CD14-positive monocyte (primary cell): Measurements from ENCODE around the gene LACTBL1. TPM values are rescaled to one million over a fixed set of nuclear protein-coding genes. Genes with fewer than 3 reads are reported as not detected.
"Not testable (repeated sequence)": the region's sequence is repeated elsewhere in the genome, so short reads cannot be mapped to it uniquely, and the experiment has no call there.

Experiments
- DNase-seq, 3 donors: peaks; one replicate each; pipeline ENCODE4 v3.0.0-alpha.2; 2011 to 2022
- H2AFZ ChIP-seq: 2 replicates; pipeline ENCODE4 v1.6.0; 2012; ENCODE audit warnings: mild to moderate bottlenecking, low read depth, low read length, inconsistent platforms; ENCODE audit not compliant: insufficient read depth, poor library complexity, severe bottlenecking
- H3K27ac ChIP-seq, 2 donors: 1 replicate in 1 of 2; 2 replicates in 1 of 2; pipeline ENCODE4 v1.5.1; 2012 to 2013; ENCODE audit warnings: low read length in 2 of 2, control low read depth in 1 of 2, inconsistent platforms in 1 of 2, low read depth in 1 of 2, mild to moderate bottlenecking in 1 of 2
- H3K27me3 ChIP-seq, 2 donors: one replicate each; pipeline versions ENCODE4 v1.6.0 to v1.6.1; 2011 to 2013; ENCODE audit warnings: low read length in 2 of 2; ENCODE audit not compliant: control insufficient read depth in 2 of 2, insufficient read depth in 2 of 2
- H3K36me3 ChIP-seq, 2 donors: replicated peaks in 1 of 2; 1 replicate in 1 of 2; 2 replicates in 1 of 2; pipeline versions ENCODE4 v1.5.1 to v1.6.1; 2012 to 2013; ENCODE audit warnings: low read length in 2 of 2, control low read depth in 1 of 2, inconsistent platforms in 1 of 2, mild to moderate bottlenecking in 1 of 2; ENCODE audit not compliant: insufficient read depth in 2 of 2, control insufficient read depth in 1 of 2
- H3K4me1 ChIP-seq, 2 donors: 1 replicate in 1 of 2; 2 replicates in 1 of 2; pipeline versions ENCODE4 v1.5.1 to v1.6.1; 2012 to 2013; ENCODE audit warnings: low read length in 2 of 2, control low read depth in 1 of 2, inconsistent platforms in 1 of 2, mild to moderate bottlenecking in 1 of 2, moderate library complexity in 1 of 2; ENCODE audit not compliant: insufficient read depth in 2 of 2, control insufficient read depth in 1 of 2
- H3K4me2 ChIP-seq: replicated peaks from 2 replicates; pipeline ENCODE3; 2012; ENCODE audit warnings: low read length, moderate library complexity, mild to moderate bottlenecking; ENCODE audit not compliant: poor library complexity, severe bottlenecking; ENCODE audit errors: extremely low read depth
- H3K4me3 ChIP-seq, 3 experiments: fragments of 200-600 bp in 1 of 3; sonication (generic) in 1 of 3; replicated peaks in 1 of 3; 1 replicate in 2 of 3; 2 replicates in 1 of 3; pipeline ENCODE4 v1.5.1; 2011 to 2013; ENCODE audit warnings: low read length in 3 of 3, mild to moderate bottlenecking in 3 of 3, control low read depth in 2 of 3, low read depth in 2 of 3, inconsistent platforms in 1 of 3, moderate library complexity in 1 of 3
- H3K79me2 ChIP-seq: 2 replicates; pipeline ENCODE4 v1.6.0; 2012; ENCODE audit warnings: mild to moderate bottlenecking, control low read depth, inconsistent platforms, low read length, moderate library complexity; ENCODE audit not compliant: insufficient read depth
- H3K9ac ChIP-seq: 2 replicates; pipeline ENCODE4 v1.6.0; 2017; ENCODE audit warnings: low read length, mild to moderate bottlenecking; ENCODE audit not compliant: insufficient read depth, poor library complexity, severe bottlenecking
- H3K9me3 ChIP-seq, 2 donors: replicated peaks in 1 of 2; 1 replicate in 1 of 2; 2 replicates in 1 of 2; pipeline versions ENCODE4 v1.5.1 to v1.6.1; 2012 to 2013; ENCODE audit warnings: low read length in 2 of 2, control low read depth in 1 of 2; ENCODE audit not compliant: control insufficient read depth in 1 of 2, insufficient read depth in 1 of 2
- H4K20me1 ChIP-seq: 2 replicates; pipeline ENCODE4 v1.6.0; 2012; ENCODE audit warnings: mild to moderate bottlenecking, low read length, control low read depth, moderate library complexity; ENCODE audit not compliant: insufficient read depth
- H3K27ac Mint-ChIP-seq, 7 donors: one replicate each; pipeline ENCODE4 v1.8.0; 2020; ENCODE audit warnings: mild to moderate bottlenecking in 7 of 7, mixed read lengths in 7 of 7, moderate library complexity in 6 of 7, inconsistent platforms in 2 of 7
- H3K27me3 Mint-ChIP-seq, 3 donors: one replicate each; pipeline ENCODE4 v1.8.0; 2021 to 2022; ENCODE audit warnings: low read depth in 3 of 3, mild to moderate bottlenecking in 3 of 3, mixed read lengths in 3 of 3, moderate library complexity in 3 of 3, inconsistent platforms in 1 of 3
- H3K36me3 Mint-ChIP-seq, 2 donors: one replicate each; pipeline ENCODE4 v1.8.0; 2020; ENCODE audit warnings: mixed read lengths in 2 of 2, inconsistent platforms in 1 of 2, mild to moderate bottlenecking in 1 of 2
- H3K4me1 Mint-ChIP-seq: one replicate; pipeline ENCODE4 v1.8.0; 2020; ENCODE audit warnings: mild to moderate bottlenecking, mixed read lengths
- H3K4me3 Mint-ChIP-seq, 2 donors: one replicate each; pipeline ENCODE4 v1.8.0; 2020; ENCODE audit warnings: mild to moderate bottlenecking in 2 of 2, mixed read lengths in 2 of 2, moderate library complexity in 1 of 2
- H3K9me3 Mint-ChIP-seq, 7 donors: one replicate each; pipeline ENCODE4 v1.8.0; 2020 to 2022; ENCODE audit warnings: mixed read lengths in 7 of 7, mild to moderate bottlenecking in 6 of 7, moderate library complexity in 6 of 7, inconsistent platforms in 2 of 7
- CTCF ChIP-seq: fragments of 200-600 bp; IDR thresholded peaks from one replicate; pipeline ENCODE4 v1.8.0; 2022; ENCODE audit warnings: antibody characterized with exemption, mild to moderate bottlenecking
- WGBS: methylation state at CpG from one replicate; pipeline ENCODE4 v1.1.5; 2013; ENCODE audit warnings: missing lambda C conversion rate; ENCODE audit not compliant: insufficient coverage; 5-methylcytosine and 5-hydroxymethylcytosine counted together
- intact Hi-C, 2 donors: fragments of 100-400 bp; cut with micrococcal nuclease; formaldehyde crosslinking; loops; one replicate each; pipeline versions ENCODE4 v1.15.0 to v1.15.1; 2023
- polyA plus RNA-seq, 3 donors: library from polyadenylated mRNA; depleted of rRNA in 1 of 3; unstranded in 2 of 3; stranded (reverse) in 1 of 3; fragments of 300-500 nt in 2 of 3; fragments of >200 nt in 1 of 3; fragmentation: Illumina TruSeq in 2 of 3; gene quantifications; 1 replicate in 2 of 3; 2 replicates in 1 of 3; pipeline ENCODE4 v1.2.3, GENCODE V29; 2012 to 2021

LACTBL1 gene
- polyA plus RNA-seq, 3 donors = not detected

- 67% methylated on average over 2 of the region's 4 CpGs for WGBS
- Histone ChIP-seq H3K4me3 (no peak overlapping the region), H2AFZ (no peak overlapping the region), H3K9me3 (no peaks in the 10 kb centered on the region), H3K9ac (no peak overlapping the region), H3K79me2 (no peaks in the 10 kb centered on the region), H3K27ac (no peak overlapping the region), H3K36me3 (no peaks in the 10 kb centered on the region), H3K4me2 (no peak overlapping the region), H3K4me1 (no peaks in the 10 kb centered on the region), H3K27me3 (no peaks in the 10 kb centered on the region), H4K20me1 (no peaks in the 10 kb centered on the region)
- Mint-ChIP-seq H3K27me3 (peaks cover 8 to 9% (median 9%) of the 10 kb centered on the region in 3 donors), H3K9me3 (no peaks in the 10 kb centered on the region), H3K36me3 (no peaks in the 10 kb centered on the region), H3K4me3 (no peak overlapping the region), H3K27ac (no peak overlapping the region), H3K4me1 (peaks cover 8% of the 10 kb centered on the region)
- TF ChIP-seq CTCF = no peak
- DNase-seq = no peak
- intact Hi-C loops = no loop called here
Observed at GRCh38 chr1:22983944-22984343, 11.3 kb upstream of the LACTBL1 start.

- H3K27me3 ChIP-seq, DNase-seq, H3K9me3 Mint-ChIP-seq, H3K4me3 Mint-ChIP-seq, H3K36me3 ChIP-seq, H3K4me1 ChIP-seq, H3K4me3 ChIP-seq, intact Hi-C loops, H3K4me1 Mint-ChIP-seq, H3K36me3 Mint-ChIP-seq, H3K9me3 ChIP-seq, H2AFZ ChIP-seq, H3K27ac Mint-ChIP-seq, H4K20me1 ChIP-seq, H3K27ac ChIP-seq, H3K4me2 ChIP-seq, H3K79me2 ChIP-seq, H3K9ac ChIP-seq: not testable (repeated sequence)
- H3K27me3 Mint-ChIP-seq = peaks cover 7 to 12% (median 10%) of the 10 kb centered on the region in 3 donors
- WGBS = 78% methylated on average over 3 of the region's 3 CpGs
Observed at GRCh38 chr1:22980471-22980790, 7.8 kb upstream of the LACTBL1 start.
